HG03432 (cell line): Measurements from ENCODE around the gene GAPDH.
"Not testable (repeated sequence)": the region's sequence is repeated elsewhere in the genome, so short reads cannot be mapped to it uniquely, and the experiment has no call there.

Source experiments
- ATAC-seq: cut with Tn5 transposase; IDR thresholded peaks from one replicate; pipeline ENCODE4 v1.9.1; 2021; ENCODE audit warnings: mild to moderate bottlenecking, moderate library complexity; ENCODE audit not compliant: unreplicated experiment

GAPDH gene

GRCh38 chr12:6533923-6534694 is at the start of gene GAPDH:
Gene GAPDH, plus strand, starts transcription at chr12:6534517. Its CDS starts 316 bp downstream, at chr12:6534833.
- peak; percentile 60 for ATAC-seq

GRCh38 chr12:6488240-6488639 is 46.1 kb upstream of the GAPDH start:
- no peak for ATAC-seq

- ATAC-seq, result no peak
Measured at GRCh38 chr12:6489449-6489848, 44.9 kb upstream of the GAPDH start.

- ATAC-seq, result not testable (repeated sequence)
Measured at GRCh38 chr12:6490673-6491072, 43.6 kb upstream of the GAPDH start.

- peak; percentile 81 for ATAC-seq
Measured at GRCh38 chr12:6492838-6493496, 41.4 kb upstream of the GAPDH start, which contains the start of gene MRPL51. Gene MRPL51, minus strand, starts transcription at chr12:6493262. Its CDS starts 126 bp downstream, at chr12:6493136.

GRCh38 chr12:6493497-6494257 is 40.6 kb upstream of the GAPDH start, which contains the start of gene NCAPD2:
Gene NCAPD2, plus strand, starts transcription at chr12:6494102. Its CDS starts 997 bp downstream, at chr12:6495099.
- ATAC-seq, result peak; percentile 86

GRCh38 chr12:6494258-6494743 is 40.0 kb upstream of the GAPDH start:
- no peak for ATAC-seq

GRCh38 chr12:6494968-6495367 is 39.3 kb upstream of the GAPDH start:
- no peak for ATAC-seq

GRCh38 chr12:6497291-6497690 is 37.0 kb upstream of the GAPDH start:
- not testable (repeated sequence) for ATAC-seq

- no peak for ATAC-seq
Measured at GRCh38 chr12:6500466-6500865, 33.9 kb upstream of the GAPDH start.

- no peak for ATAC-seq
Measured at GRCh38 chr12:6507102-6507998, 27.0 kb upstream of the GAPDH start.

- no peak for ATAC-seq
Measured at GRCh38 chr12:6508087-6508486, 26.2 kb upstream of the GAPDH start.

- ATAC-seq, result no peak
Measured at GRCh38 chr12:6520186-6520585, 14.1 kb upstream of the GAPDH start.

GRCh38 chr12:6522193-6522592 is 12.1 kb upstream of the GAPDH start:
- no peak for ATAC-seq

GRCh38 chr12:6523708-6524107 is 10.6 kb upstream of the GAPDH start:
- ATAC-seq, result no peak

- no peak for ATAC-seq
Measured at GRCh38 chr12:6524648-6525047, 9.7 kb upstream of the GAPDH start.

GRCh38 chr12:6526201-6526600 is 8.1 kb upstream of the GAPDH start:
- no peak for ATAC-seq

- ATAC-seq, result no peak
Measured at GRCh38 chr12:6526766-6527525, 7.4 kb upstream of the GAPDH start.

GRCh38 chr12:6527711-6528110 is 6.6 kb upstream of the GAPDH start:
- no peak for ATAC-seq
